Endothelial cell of umbilical vein (primary cell): ENCODE measurements around the gene ZNF618. TPM values are rescaled to one million over a fixed set of nuclear protein-coding genes. Genes with fewer than 3 reads are reported as not detected.

ENCODE experiments used
- BruUV-seq: library from RNA; stranded (reverse); fragments of 400-500 nt; replicated peaks from 2 replicates; lab custom pipeline; 2021; lab: Mats Ljungman, UMichigan
- CTCF ChIA-PET: fragments of 300-600, 350-600 bp; sonication (Branson Sonifier 250); formaldehyde crosslinking; loops from one replicate; lab custom pipeline; 2021; ENCODE audit warnings: antibody characterized with exemption, inconsistent platforms; lab: Charles Lee
- POLR2A ChIA-PET: fragments of 300-600, 350-600 bp; sonication (Branson Sonifier 250); formaldehyde crosslinking; loops from one replicate; lab custom pipeline; 2021; ENCODE audit warnings: antibody characterized with exemption, inconsistent platforms; lab: Charles Lee
- DNase-seq: peaks from one replicate; pipeline ENCODE4 v3.0.0-alpha.2; 2011; ENCODE audit warnings: low read depth, low spot score
- FAIRE-seq: peaks from 2 replicates; lab custom pipeline; 2011; peaks lifted over from hg19 to GRCh38; lab: Jason Lieb, UNC
- H2AFZ ChIP-seq: 2 replicates; pipeline ENCODE4 v1.6.0; 2012; ENCODE audit warnings: low read depth, low read length, control low read depth, inconsistent platforms
- H3K27ac ChIP-seq: 2 replicates; pipeline ENCODE4 v1.5.1; 2011; ENCODE audit warnings: low read depth, mild to moderate bottlenecking, control low read depth, low read length, moderate library complexity; ENCODE audit not compliant: insufficient read depth
- H3K27me3 ChIP-seq, 2 experiments: 2 replicates each; pipeline versions ENCODE4 v1.6.0 to v1.6.1; 2011; ENCODE audit warnings: low read length in 2 of 2, mixed read lengths in 1 of 2; ENCODE audit not compliant: control insufficient read depth in 2 of 2, insufficient read depth in 2 of 2
- H3K36me3 ChIP-seq, 2 experiments: 2 replicates in 1 of 2; 3 replicates in 1 of 2; pipeline ENCODE4 v1.5.1; 2011; ENCODE audit warnings: low read length in 2 of 2, mild to moderate bottlenecking in 1 of 2, moderate library complexity in 1 of 2; ENCODE audit not compliant: control insufficient read depth in 2 of 2, insufficient read depth in 2 of 2; ENCODE audit errors: extremely low read depth in 1 of 2
- H3K4me1 ChIP-seq: 3 replicates; pipeline ENCODE4 v1.5.1; 2011; ENCODE audit warnings: mild to moderate bottlenecking, low read length; ENCODE audit not compliant: control insufficient read depth, insufficient read depth; ENCODE audit errors: extremely low read depth
- H3K4me2 ChIP-seq: 2 replicates; pipeline ENCODE4 v1.6.1; 2011; ENCODE audit warnings: low read length, control low read depth, mixed read lengths; ENCODE audit not compliant: insufficient read depth
- H3K4me3 ChIP-seq, 3 experiments: fragments of 200-600 bp in 1 of 3; sonication (generic), shearing (Covaris generic) in 1 of 3; replicated peaks in 1 of 3; 2 replicates each; pipeline ENCODE4 v1.5.1; 2011 to 2016; ENCODE audit warnings: control low read depth in 3 of 3, low read length in 3 of 3, mild to moderate bottlenecking in 2 of 3, inconsistent platforms in 1 of 3, low read depth in 1 of 3, moderate library complexity in 1 of 3; ENCODE audit not compliant: insufficient read depth in 1 of 3
- H3K79me2 ChIP-seq: 2 replicates; pipeline ENCODE4 v1.6.0; 2012; ENCODE audit warnings: low read length, inconsistent platforms; ENCODE audit not compliant: control insufficient read depth, insufficient read depth
- H3K9ac ChIP-seq: replicated peaks from 2 replicates; pipeline ENCODE3; 2011; ENCODE audit warnings: low read length, control low read depth; ENCODE audit not compliant: insufficient read depth; ENCODE audit errors: extremely low read depth
- H3K9me1 ChIP-seq: replicated peaks from 3 replicates; pipeline ENCODE4 v1.6.0; 2011; ENCODE audit warnings: mild to moderate bottlenecking, low read length; ENCODE audit not compliant: control insufficient read depth, insufficient read depth; ENCODE audit errors: extremely low read depth
- H3K9me3 ChIP-seq: replicated peaks from 2 replicates; pipeline ENCODE4 v1.5.1; 2012; ENCODE audit warnings: low read length, inconsistent platforms; ENCODE audit not compliant: control insufficient read depth, insufficient read depth
- H4K20me1 ChIP-seq: replicated peaks from 2 replicates; pipeline ENCODE3; 2011; ENCODE audit warnings: mild to moderate bottlenecking, low read length; ENCODE audit not compliant: control insufficient read depth, insufficient read depth; ENCODE audit errors: extremely low read depth
- CTCF ChIP-seq, 2 donors: IDR thresholded peaks; 1 replicate in 1 of 2; 2 replicates in 1 of 2; pipeline ENCODE4 v1.5.1; 2011; ENCODE audit warnings: low read length in 2 of 2, mild to moderate bottlenecking in 2 of 2, moderate library complexity in 2 of 2, control low read depth in 1 of 2, inconsistent platforms in 1 of 2, low read depth in 1 of 2; ENCODE audit not compliant: insufficient read depth in 1 of 2; ENCODE audit errors: extremely low read depth in 1 of 2
- EZH2 ChIP-seq: IDR thresholded peaks from 2 replicates; pipeline ENCODE4 v1.6.1; 2012; ENCODE audit warnings: borderline replicate concordance, low read depth, mild to moderate bottlenecking, moderate library complexity, low read length, inconsistent platforms; ENCODE audit not compliant: severe bottlenecking
- FOS ChIP-seq: IDR thresholded peaks from 2 replicates; pipeline ENCODE4 v1.6.1; 2011; ENCODE audit warnings: mild to moderate bottlenecking, low read length, moderate library complexity, borderline replicate concordance; ENCODE audit not compliant: insufficient read depth
- GATA2 ChIP-seq: IDR thresholded peaks from 2 replicates; pipeline ENCODE4 v1.7.0; 2011; ENCODE audit warnings: low read depth, mild to moderate bottlenecking, moderate library complexity, mixed read lengths, low read length; ENCODE audit not compliant: insufficient read length, insufficient read depth
- JUN ChIP-seq: IDR thresholded peaks from 2 replicates; pipeline ENCODE4 v1.6.1; 2011; ENCODE audit warnings: borderline replicate concordance, low read depth; ENCODE audit not compliant: insufficient read length, insufficient read depth
- MAX ChIP-seq: IDR thresholded peaks from 2 replicates; pipeline ENCODE4 v1.6.1; 2011; ENCODE audit not compliant: insufficient read depth, insufficient read length
- MYC ChIP-seq: IDR thresholded peaks from one replicate; pipeline ENCODE4 v1.6.1; 2011; ENCODE audit warnings: mild to moderate bottlenecking, low read depth, low read length
- POLR2A ChIP-seq: IDR thresholded peaks from 2 replicates; pipeline ENCODE4 v1.6.1; 2012; ENCODE audit warnings: low read depth, mild to moderate bottlenecking, control low read depth, low read length
- POLR2AphosphoS5 ChIP-seq: IDR thresholded peaks from 2 replicates; pipeline ENCODE4 v1.6.1; 2012; ENCODE audit warnings: low read depth, mild to moderate bottlenecking, control low read depth, low read length, moderate library complexity; ENCODE audit not compliant: insufficient read depth
- dilution Hi-C: fragments of 300-500 bp; cut with MboI; formaldehyde crosslinking; loops from one replicate; pipeline ENCODE4 v1.15.0; 2019; ENCODE audit warnings: low sequenced_read_pairs; ENCODE audit not compliant: extremely low pct_ligation_motif_present
- intact Hi-C: fragments of 100-400 bp; cut with micrococcal nuclease; formaldehyde crosslinking; loops from one replicate; pipeline ENCODE4 v1.10.0; 2022
- polyA plus RNA-seq, 4 experiments: library from polyadenylated mRNA; depleted of rRNA in 3 of 4; stranded (reverse) in 3 of 4; unstranded in 1 of 4; fragments of >200 nt; gene quantifications; 2 replicates each; pipeline versions ENCODE4 v1.2.1 to v1.2.3, GENCODE V29; 2011 to 2012; ENCODE audit warnings: missing spikeins in 1 of 4
- total RNA-seq: library from RNA; stranded (reverse); gene quantifications from 2 replicates; pipeline ENCODE4 v1.2.3, GENCODE V29; 2021

Gene ZNF618
- total and polyA plus RNA-seq, 2 donors (not counting 3 experiments of a cell fraction or from before 2014, with no cell fraction given) = 22.6 to 80.3 TPM

GRCh38 chr9:113956901-113957300 is 80.8 kb downstream of the ZNF618 start:
- no peak for DNase-seq
- ChIA-PET CTCF (interaction anchor here (1.5 to 2.7 kb wide), 3 partner anchors 10 to 79 kb away, joined by 3 to 10 read pairs (median 8); no protein-coding TSS in a partner anchor), POLR2A (interaction anchor here (1.1 kb wide), 2 partner anchors 20 to 37 kb away, joined by 3 to 4 read pairs; no protein-coding TSS in a partner anchor)
- no peak overlapping the region for H2AFZ ChIP-seq
- H3K9ac ChIP-seq = peak overlapping the region; percentile 76
- H3K27me3 ChIP-seq = no peaks in the 10 kb centered on the region
- no peaks in the 10 kb centered on the region for H4K20me1 ChIP-seq
- no peak for TF ChIP-seq MAX
- TF ChIP-seq CTCF (IDR thresholded peaks at IDR 0.05; ENCODE audit: extremely low read depth in 1 of 2, insufficient read depth in 1 of 2, low read depth in 1 of 2, low read length in 2 of 2) = no peak
- no peak for TF ChIP-seq EZH2
- no peak for TF ChIP-seq FOS
- TF ChIP-seq JUN = no peak
- no peak for TF ChIP-seq POLR2AphosphoS5
- no peak for TF ChIP-seq POLR2A
- TF ChIP-seq GATA2 = no peak
- TF ChIP-seq MYC = no peak
- no peak for FAIRE-seq
- H3K79me2 ChIP-seq = peaks cover 72% of the 10 kb centered on the region
- peaks cover 62% of the 10 kb centered on the region for H3K4me1 ChIP-seq
- H3K9me1 ChIP-seq = no peaks in the 10 kb centered on the region
- peak overlapping the region; percentile 61 for H3K4me2 ChIP-seq
- dilution Hi-C loops = no loop called here
- no peak overlapping the region for H3K4me3 ChIP-seq
- intact Hi-C loops = no loop called here
- peaks cover 2 to 3% of the 10 kb centered on the region in 2 experiments for H3K36me3 ChIP-seq
- H3K27ac ChIP-seq = peak overlapping the region; percentile 98
- no peaks in the 10 kb centered on the region for H3K9me3 ChIP-seq
- no TSS peak for BruUV-seq
